PC-3 (cell line): ENCODE results near the gene TAF10.

Experiments
- CTCF ChIP-seq: fragments of 300-600 bp; sonication (generic); conservative IDR thresholded peaks from 2 replicates; pipeline ENCODE4 v1.5.1; 2017; ENCODE audit warnings: antibody characterized with exemption, low read depth, mild to moderate bottlenecking, low read length
- EZH2 ChIP-seq: fragments of 300-600 bp; sonication (generic); IDR thresholded peaks from one replicate; pipeline ENCODE4 v1.6.1; 2017; ENCODE audit warnings: antibody characterized with exemption, mild to moderate bottlenecking, low read length; ENCODE audit not compliant: unreplicated experiment

GRCh38 chr11:6612213-6613041 is at the start of gene TAF10:
- peak; percentile 48 for TF ChIP-seq CTCF
- no peak for TF ChIP-seq EZH2
